NCI-H146 treated with DMSO at 0.1 percent for 48 hours (cell line): ENCODE results near the gene B4GALNT2.

ENCODE experiments used
- DNase-seq: peaks from one replicate; lab custom pipeline; 2025; ENCODE audit not compliant: unreplicated experiment; lab: John Stamatoyannopoulos, UW

Gene B4GALNT2

GRCh38 chr17:49209061-49209571 lies 76.5 kb downstream of the B4GALNT2 start:
- no peak for DNase-seq

GRCh38 chr17:49210158-49211029 lies 77.8 kb downstream of the B4GALNT2 start, which contains the start of the genes ABI3 and GNGT2:
ABI3 (plus strand) TSS chr17:49210707; CDS start chr17:49210725, 18 bp downstream.
GNGT2 (minus strand) TSS chr17:49210574; CDS start chr17:49207422, 3,152 bp downstream.
- DNase-seq, result no peak

- no peak for DNase-seq
Observed at GRCh38 chr17:49213399-49213798, 80.8 kb downstream of the B4GALNT2 start.

GRCh38 chr17:49213847-49214246 lies 81.3 kb downstream of the B4GALNT2 start:
- DNase-seq, result no peak

GRCh38 chr17:49214676-49215360 lies 82.2 kb downstream of the B4GALNT2 start:
- DNase-seq, result no peak

GRCh38 chr17:49216482-49216881 lies 83.9 kb downstream of the B4GALNT2 start:
- DNase-seq, result no peak

- no peak for DNase-seq
Observed at GRCh38 chr17:49216953-49217650, 84.5 kb downstream of the B4GALNT2 start.

GRCh38 chr17:49217651-49218413 lies 85.3 kb downstream of the B4GALNT2 start:
- no peak for DNase-seq

GRCh38 chr17:49218941-49219913 lies 86.7 kb downstream of the B4GALNT2 start:
- DNase-seq, result no peak

GRCh38 chr17:49219987-49220386 lies 87.4 kb downstream of the B4GALNT2 start:
- no peak for DNase-seq

- DNase-seq, result no peak
Observed at GRCh38 chr17:49223168-49223516, 90.6 kb downstream of the B4GALNT2 start.

GRCh38 chr17:49223517-49224197 lies 91.1 kb downstream of the B4GALNT2 start:
- no peak for DNase-seq

- peak; percentile 3 for DNase-seq
Observed at GRCh38 chr17:49224198-49224996, 91.8 kb downstream of the B4GALNT2 start.

GRCh38 chr17:49224997-49225337 lies 92.4 kb downstream of the B4GALNT2 start:
- DNase-seq, result no peak

- DNase-seq, result no peak
Observed at GRCh38 chr17:49225554-49226236, 93.1 kb downstream of the B4GALNT2 start.
